GM18907 (cell line): Measurements from ENCODE around the gene OR6C4.
"Not testable (repeated sequence)": the region's sequence is repeated elsewhere in the genome, so short reads cannot be mapped to it uniquely, and the experiment has no call there.

Experiments
- ATAC-seq: cut with Tn5 transposase; IDR thresholded peaks from one replicate; pipeline ENCODE4 v1.9.1; 2021; ENCODE audit warnings: mild to moderate bottlenecking, moderate library complexity; ENCODE audit not compliant: unreplicated experiment

Gene OR6C4

DNA sequence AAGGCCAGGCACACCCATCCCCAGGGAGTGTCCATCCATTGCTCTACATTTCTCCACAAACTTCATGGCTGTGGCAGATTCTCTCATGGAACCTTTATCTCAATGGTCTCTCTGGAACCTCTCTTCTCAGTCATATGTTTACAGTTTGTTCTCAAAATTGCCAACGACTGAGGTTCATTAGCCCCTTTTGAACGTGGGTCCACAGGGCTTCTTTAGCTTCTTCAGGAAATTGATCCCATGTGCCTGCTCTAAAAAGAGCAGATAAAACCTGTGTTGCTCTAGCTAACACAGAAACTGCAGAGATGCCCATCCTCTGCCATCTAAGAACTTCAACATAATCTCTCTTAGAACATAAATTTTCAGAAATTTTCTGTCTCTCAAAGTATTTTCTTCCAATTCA lies at the start of gene OR6C4:
OR6C4 (plus strand) TSS at position 301 of the 400 bp plus-strand sequence. CDS start 1,625 bp downstream, outside the sequence.
- ATAC-seq: no peak

DNA sequence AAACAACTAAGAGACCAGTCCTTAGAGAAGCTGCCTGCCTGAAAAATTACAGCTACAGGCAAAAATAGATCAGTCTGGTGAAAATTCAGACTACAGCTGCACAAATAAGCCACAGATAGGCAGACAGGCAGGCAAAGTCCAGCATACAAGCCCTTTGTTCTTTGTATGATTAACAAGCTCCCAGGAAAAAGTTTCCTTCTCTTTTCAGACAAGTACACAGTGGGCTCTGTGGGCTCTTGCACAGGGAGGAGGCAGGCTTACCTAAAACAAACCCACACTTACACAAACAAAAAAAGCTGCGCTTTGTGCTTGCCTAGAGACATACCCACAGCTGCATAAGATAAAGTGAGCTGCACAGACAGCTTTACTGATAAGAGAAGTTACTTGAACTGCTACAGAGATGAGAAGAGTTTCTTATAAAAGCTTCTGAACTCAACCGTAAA lies 49.6 kb upstream of the OR6C4 start:
- no peak for ATAC-seq

DNA sequence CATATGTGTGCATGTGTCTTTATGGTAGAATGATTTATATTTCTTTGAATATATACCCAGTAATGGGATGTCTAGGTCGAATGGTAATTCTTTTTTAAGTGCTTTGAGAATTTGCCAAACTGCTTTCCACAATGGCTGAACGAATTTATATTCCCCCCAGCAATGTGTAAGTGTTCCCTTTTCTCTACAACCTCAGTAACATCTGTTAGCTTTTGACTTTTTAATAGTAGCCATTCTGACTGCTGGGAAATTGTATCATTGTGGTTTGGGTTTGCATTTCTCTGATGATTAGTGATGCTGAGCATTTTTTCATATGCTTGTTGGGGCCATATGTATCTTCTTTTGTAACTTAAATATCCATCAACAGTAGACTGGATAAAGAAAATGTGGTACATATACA lies 47.8 kb upstream of the OR6C4 start:
- ATAC-seq: no peak

DNA sequence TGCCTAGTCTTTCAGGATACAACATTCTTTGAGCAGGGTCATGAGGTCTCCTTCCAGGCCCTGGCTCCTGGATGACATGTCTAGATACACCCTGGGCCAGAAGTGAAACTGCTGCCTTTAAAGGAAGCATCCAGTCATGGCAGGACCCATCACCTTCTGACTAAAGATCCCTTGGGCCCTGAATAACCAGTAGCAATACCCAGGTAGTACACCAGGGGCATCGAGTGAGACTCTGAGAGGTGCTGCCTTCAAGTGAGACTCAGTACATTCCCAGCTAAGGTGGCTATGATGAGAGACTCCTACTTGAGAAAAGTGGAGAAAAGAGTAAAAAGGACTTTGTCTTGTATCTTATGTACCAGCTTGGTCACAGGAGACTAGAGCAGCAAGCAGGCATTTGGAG lies 33.7 kb upstream of the OR6C4 start:
- peak; percentile 49 for ATAC-seq

DNA sequence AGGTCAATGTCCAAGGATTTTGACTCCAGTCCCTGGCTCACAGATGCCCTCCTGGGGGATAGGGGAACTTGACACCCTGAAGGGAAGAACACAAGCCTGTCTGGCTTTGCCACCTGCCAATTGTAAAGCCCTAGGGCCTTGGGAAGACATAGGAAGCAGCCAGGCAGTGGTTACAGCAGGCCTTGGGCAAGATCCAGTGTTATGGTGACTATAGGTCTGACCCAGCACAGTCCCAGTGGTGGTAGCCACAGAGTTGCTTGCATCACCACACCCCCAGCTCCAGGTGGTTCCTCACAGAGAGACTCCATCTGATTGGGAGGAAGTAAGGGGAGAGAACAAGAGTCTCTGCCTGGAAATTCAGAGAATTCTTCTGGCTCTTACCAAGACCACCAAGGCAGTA lies 33.0 kb upstream of the OR6C4 start:
- ATAC-seq: no peak

DNA sequence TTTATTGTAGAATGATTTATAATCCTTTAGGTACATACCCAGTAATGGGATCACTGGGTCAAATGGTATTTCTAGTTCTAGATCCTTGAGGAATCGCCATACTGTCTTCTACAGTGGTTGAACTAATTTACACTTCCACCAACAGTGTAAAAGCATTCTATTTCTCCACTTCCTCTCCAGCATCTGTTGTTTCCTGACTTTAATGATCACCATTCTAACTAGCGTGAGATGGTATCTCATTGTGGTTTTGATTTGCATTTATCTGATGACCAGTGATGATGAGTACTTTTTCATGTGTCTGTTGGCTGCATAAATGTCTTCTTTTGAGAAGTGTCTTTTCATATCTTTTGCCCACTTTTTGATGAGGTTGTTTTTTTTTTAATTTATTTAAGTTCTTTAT lies 1.2 kb upstream of the OR6C4 start:
- ATAC-seq: not testable (repeated sequence)

DNA sequence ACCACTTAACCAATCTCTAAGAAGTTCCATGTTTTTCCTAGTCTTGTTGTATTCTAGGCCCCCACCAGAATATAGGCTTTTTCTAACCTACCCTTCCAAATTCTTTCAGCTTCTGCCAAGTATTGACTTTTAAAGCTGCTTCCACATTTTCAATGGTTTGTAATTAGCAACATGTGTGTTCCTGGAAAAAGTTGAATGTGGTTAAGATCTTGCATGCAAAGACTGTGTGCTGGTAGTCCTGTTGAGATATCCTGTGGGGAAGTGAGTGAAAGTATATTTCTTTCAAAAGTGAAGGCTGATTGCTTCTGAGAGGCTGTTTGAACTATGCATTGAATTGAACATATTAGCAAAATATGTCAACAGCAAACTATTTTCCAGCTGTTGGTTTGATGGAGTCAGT lies 646 bp upstream of the OR6C4 start:
- no peak for ATAC-seq

DNA sequence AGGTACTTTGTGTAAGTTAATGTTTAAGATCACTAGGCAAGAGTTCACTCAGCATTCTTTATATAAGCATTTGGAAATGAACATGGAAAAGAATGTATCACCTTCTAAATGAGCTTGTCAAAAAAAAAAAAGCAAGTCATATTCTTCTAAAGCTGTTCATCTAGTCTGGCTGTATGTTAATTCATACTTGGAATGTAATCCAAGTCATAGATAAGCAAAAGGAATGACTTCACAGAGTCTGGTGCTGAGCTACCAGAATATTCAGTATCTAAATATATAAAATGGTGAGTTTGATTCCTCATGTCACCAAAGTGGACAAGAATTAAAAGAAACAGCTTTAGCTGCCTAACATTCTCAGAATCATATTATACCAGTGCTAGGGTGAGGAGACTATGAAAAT lies 4.9 kb downstream of the OR6C4 start:
- no peak for ATAC-seq

DNA sequence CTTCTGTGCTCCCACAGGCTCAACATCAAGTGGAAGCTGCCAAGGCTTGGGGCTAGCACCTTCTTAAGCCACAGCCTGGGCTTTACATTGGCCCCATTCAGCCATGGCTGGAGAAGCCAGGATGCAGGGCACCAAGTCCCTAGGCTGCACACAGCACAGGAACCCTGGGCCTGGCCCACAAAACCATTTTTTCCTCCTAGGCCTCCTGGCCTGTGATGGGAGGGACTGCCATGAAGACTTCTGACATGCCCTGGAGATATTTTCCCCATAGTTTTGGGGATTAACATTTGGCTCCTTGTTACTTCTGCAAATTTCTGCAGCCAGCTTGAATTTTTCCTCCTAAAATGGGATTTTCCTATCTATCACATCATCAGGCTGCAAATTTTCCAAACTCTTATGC lies 20.7 kb downstream of the OR6C4 start:
- ATAC-seq: not testable (repeated sequence)

DNA sequence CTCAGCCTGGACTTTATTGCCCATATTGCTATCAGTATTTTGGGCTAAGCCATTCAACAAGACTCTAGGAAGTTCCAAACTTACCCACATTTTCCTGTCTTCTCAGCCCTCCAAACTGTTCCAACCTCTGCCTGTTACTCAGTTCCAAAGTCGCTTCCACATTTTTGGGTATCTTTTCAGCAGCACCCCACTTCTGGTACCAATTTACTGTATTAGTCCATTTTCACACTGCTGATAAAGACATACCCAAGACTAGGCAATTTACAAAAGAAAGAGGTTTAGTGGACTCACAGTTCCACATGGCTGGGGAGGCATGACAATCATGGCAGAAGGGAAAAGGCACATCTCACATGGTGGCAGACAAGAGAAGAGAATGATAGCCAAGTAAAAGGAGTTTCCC lies 21.3 kb downstream of the OR6C4 start:
- not testable (repeated sequence) for ATAC-seq

DNA sequence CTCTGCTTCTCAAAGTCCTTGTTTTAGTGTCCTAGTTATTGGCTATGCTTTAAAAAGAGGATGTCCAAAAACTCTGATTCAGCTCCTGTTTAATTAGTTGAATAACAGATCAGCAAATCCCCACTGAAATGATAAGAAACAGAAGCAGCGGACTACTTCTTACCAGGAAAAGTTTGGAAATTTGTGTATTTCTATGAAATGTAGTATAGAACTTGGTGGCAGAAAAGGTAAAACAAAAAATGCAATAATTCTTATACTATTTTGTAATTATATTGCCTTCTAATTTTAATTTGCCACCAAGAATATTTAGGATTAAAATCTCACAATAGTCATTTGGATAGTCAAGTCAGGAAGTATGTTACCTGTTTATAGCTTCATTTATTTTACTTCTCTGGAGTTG lies 22.8 kb downstream of the OR6C4 start, which contains the start of gene OR2AP1:
OR2AP1 (plus strand) TSS at position 301 of the 400 bp plus-strand sequence. CDS start 1,947 bp downstream, outside the sequence.
- no peak for ATAC-seq

DNA sequence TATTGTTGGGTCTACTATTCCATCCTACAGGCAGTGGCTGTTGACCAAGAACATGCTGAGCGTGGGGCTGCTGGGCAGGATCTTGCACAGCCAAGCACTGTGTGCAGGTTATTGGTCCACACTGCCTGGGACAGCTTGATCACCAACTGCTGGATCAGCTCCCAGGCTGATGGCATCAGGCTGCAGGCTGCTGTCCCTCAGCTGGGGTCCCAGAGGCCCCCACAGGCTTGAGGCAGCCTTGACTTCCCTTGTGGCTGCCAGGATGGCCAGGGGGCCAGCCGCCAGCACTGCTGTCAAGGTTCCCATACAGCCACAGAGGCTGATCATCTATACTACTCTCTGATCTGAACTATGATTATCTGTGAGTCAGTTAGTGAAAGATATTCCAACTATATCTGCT lies 32.7 kb downstream of the OR6C4 start:
- no peak for ATAC-seq

DNA sequence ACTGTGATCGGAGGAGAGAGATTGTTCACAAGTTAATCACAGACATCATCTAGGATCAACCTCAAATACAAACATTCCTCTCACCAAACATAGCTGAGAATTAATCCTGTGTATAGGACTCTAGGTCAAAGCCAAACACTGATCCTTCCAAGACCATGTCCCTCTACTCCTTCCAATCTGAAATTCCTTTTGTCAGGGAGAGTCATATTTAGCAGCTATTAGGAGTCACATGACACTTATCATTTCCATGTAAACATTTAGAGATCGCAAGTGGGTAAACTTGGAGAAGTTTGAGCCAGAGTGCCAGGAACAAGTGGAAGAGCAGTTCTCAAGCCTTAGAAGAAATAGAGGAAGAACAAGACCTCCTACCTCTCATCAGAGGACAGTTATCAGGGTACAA lies 36.4 kb downstream of the OR6C4 start:
- no peak for ATAC-seq

DNA sequence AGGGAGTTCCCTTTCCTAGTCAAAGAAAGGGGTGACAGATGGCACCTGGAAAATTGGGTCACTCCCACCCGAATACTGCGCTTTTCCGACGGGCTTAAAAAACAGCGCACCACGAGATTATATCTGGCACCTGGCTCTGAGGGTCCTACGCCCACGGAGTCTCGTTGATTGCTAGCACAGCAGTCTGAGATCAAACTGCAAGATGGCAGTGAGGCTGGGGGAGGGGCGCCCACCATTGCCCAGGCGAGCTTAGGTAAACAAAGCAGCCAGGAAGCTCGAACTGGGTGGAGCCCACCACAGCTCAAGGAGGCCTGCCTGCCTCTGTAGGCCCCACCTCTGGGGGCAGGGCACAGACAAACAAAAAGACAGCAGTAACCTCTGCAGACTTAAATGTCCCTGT lies 40.8 kb downstream of the OR6C4 start:
- ATAC-seq: not testable (repeated sequence)
